ENCODE results near the gene NELFE. TPM values are rescaled to one million over a fixed set of nuclear protein-coding genes. Genes with fewer than 3 reads are reported as not detected.
A peak's percentile ranks its signal among the peaks of the same experiment; 100 is the strongest.

Gene NELFE
- total RNA-seq, 1 donor from 2014 or later, result 59.6 TPM

GRCh38 chr6:31972709-31973350 is 14.1 kb upstream of the NELFE start:
- DNase-seq (ENCODE audit: low spot score), result peak; percentile 56

GRCh38 chr6:31971993-31972708 is 13.4 kb upstream of the NELFE start, which contains the start of gene DXO:
DXO (minus strand) TSS chr6:31972138; CDS start chr6:31971675, 463 bp downstream.
- DNase-seq (ENCODE audit: low spot score), result peak; percentile 97

- no peak for DNase-seq (ENCODE audit: low spot score)
These were observed 12.7 kb upstream of the NELFE start for GRCh38 chr6:31971279-31971992.

- no peak for DNase-seq (ENCODE audit: low spot score)
These were observed 12.0 kb upstream of the NELFE start for GRCh38 chr6:31970604-31971271.

- DNase-seq (ENCODE audit: low spot score), result no peak
These were observed 11.2 kb upstream of the NELFE start for GRCh38 chr6:31969712-31970603.

GRCh38 chr6:31968791-31969711 is 10.3 kb upstream of the NELFE start:
- DNase-seq (ENCODE audit: low spot score), result no peak

- DNase-seq (ENCODE audit: low spot score), result no peak
These were observed 9.6 kb upstream of the NELFE start for GRCh38 chr6:31968326-31968725.

- no peak for DNase-seq (ENCODE audit: low spot score)
These were observed 9.2 kb upstream of the NELFE start for GRCh38 chr6:31967926-31968320.

- no peak for DNase-seq (ENCODE audit: low spot score)
These were observed 8.5 kb upstream of the NELFE start for GRCh38 chr6:31966997-31967925.

GRCh38 chr6:31966506-31966905 is 7.7 kb upstream of the NELFE start:
- DNase-seq (ENCODE audit: low spot score), result no peak

GRCh38 chr6:31965700-31966099 is 6.9 kb upstream of the NELFE start:
- DNase-seq (ENCODE audit: low spot score), result no peak

- DNase-seq (ENCODE audit: low spot score), result no peak
These were observed 5.2 kb upstream of the NELFE start for GRCh38 chr6:31963921-31964320.

- DNase-seq (ENCODE audit: low spot score), result no peak
These were observed 2.8 kb upstream of the NELFE start for GRCh38 chr6:31961616-31962015.

GRCh38 chr6:31958412-31958740 is 395 bp downstream of the NELFE start:
- DNase-seq (ENCODE audit: low spot score), result no peak

- DNase-seq (ENCODE audit: low spot score), result no peak
These were observed 2.0 kb downstream of the NELFE start for GRCh38 chr6:31956796-31957195.

- no peak for DNase-seq (ENCODE audit: low spot score)
These were observed 4.3 kb downstream of the NELFE start for GRCh38 chr6:31954511-31954910.

- DNase-seq (ENCODE audit: low spot score), result no peak
These were observed 5.9 kb downstream of the NELFE start for GRCh38 chr6:31952890-31953289.

GRCh38 chr6:31952140-31952805 is 6.5 kb downstream of the NELFE start:
- peak; percentile 67 for DNase-seq (ENCODE audit: low spot score)
